ES-I3 (cell line): ENCODE data around the gene TM4SF5.

Experiments
- H3K36me3 ChIP-seq: 2 replicates; pipeline ENCODE4 v1.6.1; 2013; ENCODE audit warnings: mild to moderate bottlenecking, low read length, control low read depth, moderate library complexity; ENCODE audit not compliant: insufficient read depth
- H3K4me1 ChIP-seq: 2 replicates; pipeline ENCODE4 v1.6.1; 2013; ENCODE audit warnings: mild to moderate bottlenecking, control low read depth, low read length; ENCODE audit not compliant: insufficient read depth
- H3K9ac ChIP-seq: 2 replicates; pipeline ENCODE4 v1.6.1; 2013; ENCODE audit warnings: low read depth, mild to moderate bottlenecking, low read length, moderate library complexity
- H3K9me3 ChIP-seq: 2 replicates; pipeline ENCODE4 v1.6.1; 2013; ENCODE audit warnings: mild to moderate bottlenecking, low read length, moderate library complexity; ENCODE audit not compliant: control insufficient read depth, insufficient read depth

The TM4SF5 gene

GRCh38 chr17:4771519-4772234 is at the start of gene TM4SF5:
Gene TM4SF5, plus strand, starts transcription at chr17:4771886. Its CDS starts 37 bp downstream, at chr17:4771923.
- Histone ChIP-seq H3K36me3 (no peaks in the 10 kb centered on the region), H3K4me1 (no peaks in the 10 kb centered on the region), H3K9ac (no peak within 1 kb of the TSS), H3K9me3 (no peaks in the 10 kb centered on the region)

- H3K4me1 ChIP-seq, result no peaks in the 10 kb centered on the region
- no peaks in the 10 kb centered on the region for H3K36me3 ChIP-seq
- no peak overlapping the region for H3K9ac ChIP-seq
- H3K9me3 ChIP-seq, result no peaks in the 10 kb centered on the region
Observed at GRCh38 chr17:4722678-4723240, 48.9 kb upstream of the TM4SF5 start.

GRCh38 chr17:4724650-4725049 is 47.0 kb upstream of the TM4SF5 start:
- H3K36me3 ChIP-seq, result no peaks in the 10 kb centered on the region
- H3K9me3 ChIP-seq, result no peaks in the 10 kb centered on the region
- H3K9ac ChIP-seq, result no peak overlapping the region

GRCh38 chr17:4725646-4726310 is 45.9 kb upstream of the TM4SF5 start:
- no peak overlapping the region for H3K9ac ChIP-seq
- H3K9me3 ChIP-seq, result no peaks in the 10 kb centered on the region
- no peaks in the 10 kb centered on the region for H3K36me3 ChIP-seq
- no peaks in the 10 kb centered on the region for H3K4me1 ChIP-seq

More at GRCh38 chr17:4724650-4725049, 47.0 kb upstream of the TM4SF5 start:
- no peaks in the 10 kb centered on the region for H3K4me1 ChIP-seq

- H3K4me1 ChIP-seq, result no peaks in the 10 kb centered on the region
Observed at GRCh38 chr17:4728124-4728523, 43.6 kb upstream of the TM4SF5 start.

GRCh38 chr17:4733073-4733531 is 38.6 kb upstream of the TM4SF5 start:
- H3K9me3 ChIP-seq, result no peaks in the 10 kb centered on the region
- H3K9ac ChIP-seq, result no peak overlapping the region
- H3K4me1 ChIP-seq, result no peaks in the 10 kb centered on the region
- H3K36me3 ChIP-seq, result no peaks in the 10 kb centered on the region

More at GRCh38 chr17:4728124-4728523, 43.6 kb upstream of the TM4SF5 start:
- Histone ChIP-seq H3K9me3 (no peaks in the 10 kb centered on the region), H3K36me3 (no peaks in the 10 kb centered on the region), H3K9ac (no peak overlapping the region)

GRCh38 chr17:4734857-4735475 is 36.7 kb upstream of the TM4SF5 start:
- no peaks in the 10 kb centered on the region for H3K9me3 ChIP-seq
- no peak overlapping the region for H3K9ac ChIP-seq
- no peaks in the 10 kb centered on the region for H3K4me1 ChIP-seq
- no peaks in the 10 kb centered on the region for H3K36me3 ChIP-seq

- Histone ChIP-seq H3K36me3 (no peaks in the 10 kb centered on the region), H3K9me3 (no peaks in the 10 kb centered on the region), H3K4me1 (no peaks in the 10 kb centered on the region), H3K9ac (no peak overlapping the region)
Observed at GRCh38 chr17:4735876-4736651, 35.6 kb upstream of the TM4SF5 start.

GRCh38 chr17:4738136-4739121 is 33.3 kb upstream of the TM4SF5 start:
- Histone ChIP-seq H3K4me1 (no peaks in the 10 kb centered on the region), H3K9me3 (no peaks in the 10 kb centered on the region), H3K9ac (peak overlapping the region; percentile 70; the same call in 1 of the 2 replicates), H3K36me3 (no peaks in the 10 kb centered on the region)

GRCh38 chr17:4739122-4740024 is 32.3 kb upstream of the TM4SF5 start, which contains the start of the genes CXCL16 and ZMYND15:
Gene CXCL16, minus strand, starts transcription at chr17:4739928. Its CDS starts 589 bp downstream, at chr17:4739339.
Gene ZMYND15, plus strand, starts transcription at chr17:4739833. Its CDS starts 716 bp downstream, at chr17:4740549.
- H3K9ac ChIP-seq, result peak within 1 kb of the TSS; percentile 70; the same call in 1 of the 2 replicates

GRCh38 chr17:4740025-4740351 is 31.7 kb upstream of the TM4SF5 start:
- peak overlapping the region; percentile 70; the same call in 1 of the 2 replicates for H3K9ac ChIP-seq

More at GRCh38 chr17:4739122-4740024, 32.3 kb upstream of the TM4SF5 start, which contains the start of the genes CXCL16 and ZMYND15:
- H3K36me3 ChIP-seq, result no peaks in the 10 kb centered on the region
- no peaks in the 10 kb centered on the region for H3K9me3 ChIP-seq
- H3K4me1 ChIP-seq, result no peaks in the 10 kb centered on the region

GRCh38 chr17:4740584-4740983 is 31.1 kb upstream of the TM4SF5 start:
- no peaks in the 10 kb centered on the region for H3K36me3 ChIP-seq
- H3K4me1 ChIP-seq, result no peaks in the 10 kb centered on the region
- no peak overlapping the region for H3K9ac ChIP-seq
- H3K9me3 ChIP-seq, result no peaks in the 10 kb centered on the region

More at GRCh38 chr17:4740025-4740351, 31.7 kb upstream of the TM4SF5 start:
- no peaks in the 10 kb centered on the region for H3K4me1 ChIP-seq
- H3K9me3 ChIP-seq, result no peaks in the 10 kb centered on the region
- H3K36me3 ChIP-seq, result no peaks in the 10 kb centered on the region
